Liver (tissue), 9 donors: Measurements from ENCODE around the gene CHAD. TPM values are rescaled to one million over a fixed set of nuclear protein-coding genes. Genes with fewer than 3 reads are reported as not detected.

ENCODE experiments used
- DNase-seq: peaks from one replicate; pipeline ENCODE4 v3.0.0-alpha.2; 2017; ENCODE audit warnings: low spot score
- H3K27ac ChIP-seq, 2 donors: one replicate each; pipeline ENCODE4 v1.7.0; 2013; ENCODE audit warnings: inconsistent platforms in 2 of 2, low read length in 2 of 2, control low read depth in 1 of 2, low read depth in 1 of 2, mild to moderate bottlenecking in 1 of 2
- H3K27me3 ChIP-seq, 4 donors: one replicate each; pipeline versions ENCODE4 v1.6.1 to v1.7.0; 2013; ENCODE audit warnings: low read length in 3 of 4, inconsistent platforms in 1 of 4, mild to moderate bottlenecking in 1 of 4, moderate library complexity in 1 of 4; ENCODE audit not compliant: control insufficient read depth in 4 of 4, insufficient read depth in 4 of 4
- H3K36me3 ChIP-seq, 4 donors: one replicate each; pipeline versions ENCODE4 v1.6.1 to v1.7.0; 2013; ENCODE audit warnings: low read length in 3 of 4, mild to moderate bottlenecking in 3 of 4, low read depth in 1 of 4, moderate library complexity in 1 of 4; ENCODE audit not compliant: control insufficient read depth in 4 of 4, insufficient read depth in 3 of 4
- H3K4me1 ChIP-seq, 4 donors: one replicate each; pipeline versions ENCODE4 v1.6.1 to v1.7.0; 2013; ENCODE audit warnings: low read length in 3 of 4, mild to moderate bottlenecking in 3 of 4, moderate library complexity in 1 of 4; ENCODE audit not compliant: control insufficient read depth in 4 of 4, insufficient read depth in 4 of 4
- H3K4me3 ChIP-seq, 3 donors: one replicate each; pipeline versions ENCODE4 v1.6.1 to v1.7.0; 2013; ENCODE audit warnings: low read length in 3 of 3, control low read depth in 1 of 3, low read depth in 1 of 3, mild to moderate bottlenecking in 1 of 3
- H3K9ac ChIP-seq, 2 donors: one replicate each; pipeline ENCODE4 v1.7.0; 2013; ENCODE audit warnings: low read length in 2 of 2, mild to moderate bottlenecking in 2 of 2, moderate library complexity in 2 of 2, control low read depth in 1 of 2, low read depth in 1 of 2
- H3K9me3 ChIP-seq, 4 donors: one replicate each; pipeline versions ENCODE4 v1.6.1 to v1.7.0; 2013; ENCODE audit warnings: low read length in 3 of 4; ENCODE audit not compliant: control insufficient read depth in 4 of 4
- EGR1 ChIP-seq, 2 donors: IDR thresholded peaks; 2 replicates each; pipeline ENCODE4 v1.6.1; 2016 to 2018; ENCODE audit warnings: antibody characterized with exemption in 2 of 2, low read depth in 2 of 2
- FOXA2 ChIP-seq: IDR thresholded peaks from 2 replicates; pipeline ENCODE4 v1.6.1; 2016; ENCODE audit warnings: antibody characterized with exemption
- GABPA ChIP-seq, 2 donors: IDR thresholded peaks in 1 of 2; conservative IDR thresholded peaks in 1 of 2; 2 replicates each; pipeline ENCODE4 v1.6.1; 2016; ENCODE audit warnings: antibody characterized with exemption in 2 of 2, mild to moderate bottlenecking in 1 of 2, moderate library complexity in 1 of 2
- HNF4A ChIP-seq, 2 donors: conservative IDR thresholded peaks; 2 replicates each; pipeline ENCODE4 v1.6.1; 2016; ENCODE audit warnings: antibody characterized with exemption in 2 of 2, mild to moderate bottlenecking in 2 of 2
- RAD21 ChIP-seq, 2 donors: IDR thresholded peaks; 2 replicates each; pipeline ENCODE4 v1.6.1; 2016; ENCODE audit warnings: antibody characterized with exemption in 2 of 2, mild to moderate bottlenecking in 2 of 2
- RXRA ChIP-seq, 2 donors: IDR thresholded peaks; 2 replicates each; pipeline ENCODE4 v1.6.1; 2017 to 2018; ENCODE audit warnings: antibody characterized with exemption in 2 of 2, mild to moderate bottlenecking in 1 of 2
- SP1 ChIP-seq: IDR thresholded peaks from 2 replicates; pipeline ENCODE4 v1.6.1; 2018; ENCODE audit warnings: antibody characterized with exemption, mild to moderate bottlenecking
- YY1 ChIP-seq: IDR thresholded peaks from 2 replicates; pipeline ENCODE4 v1.6.1; 2016; ENCODE audit warnings: antibody characterized with exemption, mild to moderate bottlenecking
- WGBS: extraction: QIAGEN DNeasy Blood & Tissue Kit; methylation state at CpG from one replicate; pipeline ENCODE4 v1.1.7; 2013; 5-methylcytosine and 5-hydroxymethylcytosine counted together
- polyA plus RNA-seq, 2 donors: library from polyadenylated mRNA; stranded (reverse) in 1 of 2; unstranded in 1 of 2; fragments of 200-250 nt in 1 of 2; fragments of >200 nt in 1 of 2; fragmentation: Nextera tagmentation in 1 of 2; extraction: Ambion mirVana in 1 of 2; gene quantifications; one replicate each; pipeline versions ENCODE4 v1.2.1 to v1.2.3, GENCODE V29; 2013 to 2015
- total RNA-seq, 2 donors: library from RNA; depleted of rRNA; stranded (reverse); fragments of >200 nt; gene quantifications; one replicate each; pipeline ENCODE4 v1.2.3, GENCODE V29; 2014
- TF ChIP-seq, protein P1 (sequence below): fragments of 150-350 bp; IDR thresholded peaks from 2 replicates; pipeline ENCODE4 v1.5.1; 2017; ENCODE audit warnings: improper control_type of control experiment, low read depth, low read length; ENCODE audit not compliant: missing input control
- TF ChIP-seq, protein P2 (sequence below): IDR thresholded peaks from 2 replicates; pipeline ENCODE4 v1.6.1; 2016; ENCODE audit warnings: antibody characterized with exemption, mild to moderate bottlenecking
- donor health status: healthy.
- donor health status: healthy.
- donor health status: healthy.
- donor health status: healthy.
- donor health status: healthy.

The CHAD gene
- total and polyA plus RNA-seq, 4 donors: 0.51 to 3.3 (median 2.3) TPM

DNA sequence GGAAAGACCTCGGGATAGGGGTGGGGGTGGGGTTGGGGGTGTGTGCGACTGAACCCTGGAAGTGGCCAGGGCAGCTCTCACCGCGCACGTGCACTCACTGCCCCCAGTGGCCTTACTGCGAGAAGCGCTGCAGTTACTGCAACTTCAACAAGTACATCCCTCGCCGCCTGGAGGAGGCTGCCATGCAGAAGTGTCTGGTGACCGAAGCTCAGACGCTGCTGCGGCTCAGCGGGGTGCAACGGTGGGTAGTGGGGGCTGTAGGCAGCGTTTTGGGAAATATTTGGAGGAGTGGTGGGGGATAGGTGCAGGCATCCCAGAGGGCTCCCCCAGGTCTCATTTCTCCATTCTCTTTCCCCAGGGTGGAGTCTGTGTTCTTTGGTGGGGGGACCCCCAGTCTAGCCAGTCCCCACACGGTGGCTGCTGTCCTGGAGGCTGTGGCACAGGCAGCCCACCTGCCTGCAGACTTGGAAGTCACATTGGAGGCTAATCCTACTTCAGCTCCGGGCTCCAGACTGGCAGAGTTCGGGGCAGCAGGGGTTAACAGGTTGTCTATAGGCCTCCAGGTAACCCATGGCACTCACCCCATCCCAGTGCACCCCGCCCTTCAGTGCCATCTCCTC, 11.0 kb upstream of the CHAD start:
- H3K27ac ChIP-seq: peak overlapping the region; percentile 91 to 95
- 19% methylated on average over 19 of the region's 19 CpGs for WGBS
- peaks cover 5 to 62% (median 45%) of the 10 kb centered on the region in 4 donors for H3K4me1 ChIP-seq

DNA sequence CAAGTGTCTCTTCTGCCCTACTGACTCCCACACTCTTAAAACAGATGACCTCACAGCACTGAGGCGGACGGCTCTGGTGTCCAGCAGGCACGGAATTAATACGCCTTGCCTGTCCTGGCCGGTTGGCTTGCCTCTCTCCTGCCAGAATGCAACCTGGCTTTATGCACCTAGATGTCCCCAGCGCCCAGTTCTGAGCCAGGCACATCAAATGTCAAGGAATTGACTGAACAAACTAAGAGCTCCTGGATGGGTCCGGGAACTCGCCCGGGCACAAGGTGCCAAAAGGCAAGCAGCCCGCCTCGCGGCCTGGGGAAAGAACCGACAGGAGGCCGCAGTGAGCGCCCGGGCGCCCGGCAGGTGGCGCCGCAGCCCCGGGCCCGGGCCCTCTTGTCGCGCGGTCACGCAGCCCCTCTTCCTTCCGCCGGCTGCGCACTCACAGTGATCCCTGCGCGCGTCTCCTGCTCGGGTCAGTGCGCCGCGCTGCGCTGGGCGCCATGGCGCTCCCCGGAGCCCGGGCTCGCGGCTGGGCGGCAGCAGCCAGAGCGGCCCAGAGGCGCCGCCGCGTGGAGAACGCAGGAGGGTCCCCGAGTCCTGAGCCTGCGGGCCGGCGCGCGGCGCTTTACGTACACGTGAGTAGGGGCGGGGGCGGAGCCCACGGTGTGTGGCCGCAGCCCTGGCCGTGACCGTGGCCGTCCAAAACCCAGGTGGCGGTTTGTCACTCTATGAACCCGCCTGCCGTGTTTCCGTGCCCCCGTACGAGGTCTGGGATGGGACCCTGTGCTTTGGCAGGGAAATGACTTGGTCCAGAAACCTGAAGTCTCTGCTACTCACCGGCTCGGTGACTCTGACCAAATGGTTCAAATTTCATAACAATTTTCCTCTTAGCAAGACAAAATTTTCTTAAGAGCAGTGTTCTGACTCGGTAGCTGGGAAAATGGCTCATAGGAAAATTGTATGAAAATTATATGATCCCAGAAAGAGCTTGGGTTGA, 10.0 kb upstream of the CHAD start, which contains the start of gene RSAD1:
Gene RSAD1 (plus strand): TSS at position 470 of the 991 bp plus-strand sequence. CDS start 25 bp downstream, at position 495.
- Histone ChIP-seq H3K4me3 (peak within 1 kb of the TSS; percentile 70 to 82 (median 80)), H3K9ac (peak within 1 kb of the TSS; percentile 36 to 91), H3K9me3 (no peaks in the 10 kb centered on the region), H3K4me1 (peaks cover 7 to 71% (median 55%) of the 10 kb centered on the region in 4 donors), H3K27ac (peak within 1 kb of the TSS; percentile 91 to 95), H3K36me3 (peaks cover 0 to 3% (median 3%) of the 10 kb centered on the region in 4 donors), H3K27me3 (no peaks in the 10 kb centered on the region)
- WGBS: 1% methylated on average over 75 of the region's 75 CpGs
- peak; percentile 83 for DNase-seq
- peak in 1 of 2 donors; percentile 70 for TF ChIP-seq GABPA (IDR thresholded peaks at IDR 0.05 in 1 of 2, conservative IDR thresholded peaks at IDR 0.05 in 1 of 2)
- TF ChIP-seq RAD21 (IDR thresholded peaks at IDR 0.05): peak; percentile 48 to 68
- TF ChIP-seq SP1: no peak
- no peak for TF ChIP-seq YY1
- TF ChIP-seq HNF4A (conservative IDR thresholded peaks at IDR 0.05): peak; percentile 16 to 18
- no peak for TF ChIP-seq FOXA2
- TF ChIP-seq, protein P1, sequence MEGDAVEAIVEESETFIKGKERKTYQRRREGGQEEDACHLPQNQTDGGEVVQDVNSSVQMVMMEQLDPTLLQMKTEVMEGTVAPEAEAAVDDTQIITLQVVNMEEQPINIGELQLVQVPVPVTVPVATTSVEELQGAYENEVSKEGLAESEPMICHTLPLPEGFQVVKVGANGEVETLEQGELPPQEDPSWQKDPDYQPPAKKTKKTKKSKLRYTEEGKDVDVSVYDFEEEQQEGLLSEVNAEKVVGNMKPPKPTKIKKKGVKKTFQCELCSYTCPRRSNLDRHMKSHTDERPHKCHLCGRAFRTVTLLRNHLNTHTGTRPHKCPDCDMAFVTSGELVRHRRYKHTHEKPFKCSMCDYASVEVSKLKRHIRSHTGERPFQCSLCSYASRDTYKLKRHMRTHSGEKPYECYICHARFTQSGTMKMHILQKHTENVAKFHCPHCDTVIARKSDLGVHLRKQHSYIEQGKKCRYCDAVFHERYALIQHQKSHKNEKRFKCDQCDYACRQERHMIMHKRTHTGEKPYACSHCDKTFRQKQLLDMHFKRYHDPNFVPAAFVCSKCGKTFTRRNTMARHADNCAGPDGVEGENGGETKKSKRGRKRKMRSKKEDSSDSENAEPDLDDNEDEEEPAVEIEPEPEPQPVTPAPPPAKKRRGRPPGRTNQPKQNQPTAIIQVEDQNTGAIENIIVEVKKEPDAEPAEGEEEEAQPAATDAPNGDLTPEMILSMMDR: peak; percentile 81
- TF ChIP-seq, protein P2, sequence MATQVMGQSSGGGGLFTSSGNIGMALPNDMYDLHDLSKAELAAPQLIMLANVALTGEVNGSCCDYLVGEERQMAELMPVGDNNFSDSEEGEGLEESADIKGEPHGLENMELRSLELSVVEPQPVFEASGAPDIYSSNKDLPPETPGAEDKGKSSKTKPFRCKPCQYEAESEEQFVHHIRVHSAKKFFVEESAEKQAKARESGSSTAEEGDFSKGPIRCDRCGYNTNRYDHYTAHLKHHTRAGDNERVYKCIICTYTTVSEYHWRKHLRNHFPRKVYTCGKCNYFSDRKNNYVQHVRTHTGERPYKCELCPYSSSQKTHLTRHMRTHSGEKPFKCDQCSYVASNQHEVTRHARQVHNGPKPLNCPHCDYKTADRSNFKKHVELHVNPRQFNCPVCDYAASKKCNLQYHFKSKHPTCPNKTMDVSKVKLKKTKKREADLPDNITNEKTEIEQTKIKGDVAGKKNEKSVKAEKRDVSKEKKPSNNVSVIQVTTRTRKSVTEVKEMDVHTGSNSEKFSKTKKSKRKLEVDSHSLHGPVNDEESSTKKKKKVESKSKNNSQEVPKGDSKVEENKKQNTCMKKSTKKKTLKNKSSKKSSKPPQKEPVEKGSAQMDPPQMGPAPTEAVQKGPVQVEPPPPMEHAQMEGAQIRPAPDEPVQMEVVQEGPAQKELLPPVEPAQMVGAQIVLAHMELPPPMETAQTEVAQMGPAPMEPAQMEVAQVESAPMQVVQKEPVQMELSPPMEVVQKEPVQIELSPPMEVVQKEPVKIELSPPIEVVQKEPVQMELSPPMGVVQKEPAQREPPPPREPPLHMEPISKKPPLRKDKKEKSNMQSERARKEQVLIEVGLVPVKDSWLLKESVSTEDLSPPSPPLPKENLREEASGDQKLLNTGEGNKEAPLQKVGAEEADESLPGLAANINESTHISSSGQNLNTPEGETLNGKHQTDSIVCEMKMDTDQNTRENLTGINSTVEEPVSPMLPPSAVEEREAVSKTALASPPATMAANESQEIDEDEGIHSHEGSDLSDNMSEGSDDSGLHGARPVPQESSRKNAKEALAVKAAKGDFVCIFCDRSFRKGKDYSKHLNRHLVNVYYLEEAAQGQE: no peak
- peak in 1 of 2 donors; percentile 26 for TF ChIP-seq EGR1 (IDR thresholded peaks at IDR 0.05; ENCODE audit: low read depth in 2 of 2)
- peak in 1 of 2 donors; percentile 25 for TF ChIP-seq RXRA (IDR thresholded peaks at IDR 0.05)

More for the DNA sequence above, 11.0 kb upstream of the CHAD start:
- H3K9me3 ChIP-seq: no peaks in the 10 kb centered on the region
- peak overlapping the region in 2 of 3 donors; percentile 70 to 82 for H3K4me3 ChIP-seq
- DNase-seq: peak; percentile 68
- no peak overlapping the region for H3K9ac ChIP-seq
- H3K27me3 ChIP-seq: no peaks in the 10 kb centered on the region
- H3K36me3 ChIP-seq: peaks cover 8 to 10% (median 9%) of the 10 kb centered on the region in 4 donors
- TF ChIP-seq RXRA (IDR thresholded peaks at IDR 0.05): peak in 1 of 2 donors; percentile 35
- no peak for TF ChIP-seq YY1
- peak; percentile 21 to 33 for TF ChIP-seq HNF4A (conservative IDR thresholded peaks at IDR 0.05)
- TF ChIP-seq, protein P1: peak; percentile 47
- peak; percentile 40 to 66 for TF ChIP-seq RAD21 (IDR thresholded peaks at IDR 0.05)
- TF ChIP-seq FOXA2: no peak
